Tibial nerve (tissue), 4 donors: ENCODE measurements around the gene NFATC1.

Source experiments
- CTCF ChIP-seq, 5 experiments: fragments of 200-600 bp in 3 of 5; fragments of 450-650 bp in 2 of 5; sonication (generic) in 3 of 5; IDR thresholded peaks; one replicate each; pipeline ENCODE4 v1.5.1; 2016 to 2019; ENCODE audit warnings: antibody characterized with exemption in 5 of 5, mild to moderate bottlenecking in 3 of 5, moderate library complexity in 2 of 5
- EP300 ChIP-seq, 2 donors: sonication (generic); formaldehyde crosslinking; IDR thresholded peaks; one replicate each; pipeline ENCODE4 v1.6.1; 2017; ENCODE audit warnings: antibody characterized with exemption in 2 of 2, mild to moderate bottlenecking in 1 of 2
- POLR2A ChIP-seq, 2 donors: fragments of 450-650 bp; IDR thresholded peaks; one replicate each; pipeline ENCODE4 v1.6.1; 2017; ENCODE audit warnings: antibody characterized with exemption in 2 of 2, mild to moderate bottlenecking in 2 of 2, moderate library complexity in 2 of 2

DNA sequence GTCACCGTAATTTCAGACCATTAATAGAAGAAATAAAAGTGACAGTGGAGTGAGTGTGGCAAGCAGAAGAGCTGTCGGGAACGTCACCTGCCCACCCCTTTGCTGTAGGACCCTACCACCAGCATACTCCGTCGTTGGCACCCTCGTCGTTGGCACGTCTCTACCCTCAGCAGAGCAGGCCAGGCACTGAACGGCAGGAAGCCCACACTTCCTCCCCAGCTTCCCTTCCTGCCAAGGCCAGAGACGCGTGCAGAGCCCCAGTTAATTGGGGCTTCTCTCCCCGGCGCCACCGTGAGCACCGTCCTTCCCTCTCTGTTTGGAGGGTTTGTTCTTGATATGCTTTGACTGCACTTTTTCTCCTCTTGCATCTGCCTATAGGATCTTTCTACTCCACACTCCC is 27.0 kb upstream of the NFATC1 start:
- TF ChIP-seq CTCF (IDR thresholded peaks at IDR 0.05) (no peak), POLR2A (IDR thresholded peaks at IDR 0.05) (no peak), EP300 (IDR thresholded peaks at IDR 0.05) (no peak)
